HG02970 (cell line): ENCODE results near the gene CBX2.
A peak's percentile ranks its signal among the peaks of the same experiment; 100 is the strongest.

ENCODE experiments used
- ATAC-seq: cut with Tn5 transposase; IDR thresholded peaks from one replicate; pipeline ENCODE4 v1.9.1; 2021; ENCODE audit warnings: mild to moderate bottlenecking, moderate library complexity, moderate number of reproducible peaks; ENCODE audit not compliant: unreplicated experiment, low FRiP score

The CBX2 gene

GRCh38 chr17:79777894-79778503 lies at the start of gene CBX2:
Gene CBX2 (plus strand): TSS chr17:79778148. CDS start chr17:79778236, 88 bp downstream.
- peak; percentile 86 for ATAC-seq

- no peak for ATAC-seq
These were observed 49.6 kb upstream of the CBX2 start for GRCh38 chr17:79728169-79728907.

- no peak for ATAC-seq
These were observed 49.0 kb upstream of the CBX2 start for GRCh38 chr17:79728908-79729471.

- no peak for ATAC-seq
These were observed 48.2 kb upstream of the CBX2 start for GRCh38 chr17:79729761-79730160.

GRCh38 chr17:79730437-79730768 lies 47.5 kb upstream of the CBX2 start:
- ATAC-seq = no peak

GRCh38 chr17:79730769-79731483 lies 47.0 kb upstream of the CBX2 start, which contains the start of gene ENPP7:
Gene ENPP7 (plus strand): TSS chr17:79730943. CDS start chr17:79731140, 197 bp downstream.
- no peak for ATAC-seq

- ATAC-seq = no peak
These were observed 45.7 kb upstream of the CBX2 start for GRCh38 chr17:79732254-79732653.

- ATAC-seq = no peak
These were observed 44.9 kb upstream of the CBX2 start for GRCh38 chr17:79732804-79733691.

GRCh38 chr17:79733692-79734070 lies 44.3 kb upstream of the CBX2 start:
- no peak for ATAC-seq

- ATAC-seq = no peak
These were observed 42.9 kb upstream of the CBX2 start for GRCh38 chr17:79735096-79735495.

- ATAC-seq = no peak
These were observed 40.7 kb upstream of the CBX2 start for GRCh38 chr17:79737046-79737921.

- no peak for ATAC-seq
These were observed 39.9 kb upstream of the CBX2 start for GRCh38 chr17:79737922-79738578.

- no peak for ATAC-seq
These were observed 39.3 kb upstream of the CBX2 start for GRCh38 chr17:79738643-79739042.

- ATAC-seq = no peak
These were observed 38.5 kb upstream of the CBX2 start for GRCh38 chr17:79739148-79740062.

- ATAC-seq = no peak
These were observed 37.5 kb upstream of the CBX2 start for GRCh38 chr17:79740413-79740812.

GRCh38 chr17:79741401-79741750 lies 36.6 kb upstream of the CBX2 start:
- ATAC-seq = no peak

- no peak for ATAC-seq
These were observed 36.0 kb upstream of the CBX2 start for GRCh38 chr17:79741751-79742588.
